GM19463 (cell line): Measurements from ENCODE around the gene GALNT17.
"Not testable (repeated sequence)": the region's sequence is repeated elsewhere in the genome, so short reads cannot be mapped to it uniquely, and the experiment has no call there.

Experiments used
- ATAC-seq: cut with Tn5 transposase; IDR thresholded peaks from one replicate; pipeline ENCODE4 v1.9.1; 2021; ENCODE audit warnings: mild to moderate bottlenecking, moderate library complexity; ENCODE audit not compliant: unreplicated experiment

Gene GALNT17

DNA sequence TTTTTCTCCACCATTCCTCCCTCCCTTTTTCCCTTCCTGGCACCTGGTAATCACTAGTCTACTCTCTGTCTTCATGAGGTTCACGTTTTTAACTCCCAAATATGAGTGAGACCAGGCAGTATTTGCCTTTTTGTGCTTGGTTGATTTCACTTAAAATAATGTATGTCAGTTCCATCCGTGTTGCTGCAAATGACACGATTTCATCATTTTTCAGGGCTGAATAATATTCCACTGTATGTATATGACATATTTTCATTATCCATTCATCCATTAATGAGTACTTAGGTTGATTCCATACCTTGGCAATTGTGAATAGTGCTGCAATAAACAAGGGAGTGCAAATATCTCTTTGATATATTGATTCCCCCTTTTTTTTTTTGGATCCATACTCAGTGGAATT is 25.8 kb downstream of the GALNT17 start:
- ATAC-seq, result no peak

- no peak for ATAC-seq
These were observed 33.8 kb downstream of the GALNT17 start for GRCh38 chr7:71165708-71166107.

DNA sequence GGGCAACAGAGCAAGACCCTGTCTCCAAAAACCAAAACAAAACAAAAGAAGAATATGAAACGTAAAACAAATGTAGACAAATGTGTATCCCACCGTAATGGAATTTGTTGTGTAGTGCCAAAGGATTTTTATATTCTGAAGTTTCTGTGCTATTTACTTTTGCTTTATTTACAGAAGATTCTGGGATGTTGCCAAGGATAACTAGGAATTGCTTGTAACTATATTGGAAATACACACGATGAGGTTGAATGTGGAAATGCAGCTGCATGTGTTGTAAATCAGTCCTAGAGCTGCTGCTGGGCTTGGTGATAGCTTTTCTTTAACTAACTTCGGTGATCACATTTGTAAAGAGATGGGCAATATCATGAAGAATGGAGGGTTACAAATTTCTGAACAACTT is 39.5 kb downstream of the GALNT17 start:
- no peak for ATAC-seq

DNA sequence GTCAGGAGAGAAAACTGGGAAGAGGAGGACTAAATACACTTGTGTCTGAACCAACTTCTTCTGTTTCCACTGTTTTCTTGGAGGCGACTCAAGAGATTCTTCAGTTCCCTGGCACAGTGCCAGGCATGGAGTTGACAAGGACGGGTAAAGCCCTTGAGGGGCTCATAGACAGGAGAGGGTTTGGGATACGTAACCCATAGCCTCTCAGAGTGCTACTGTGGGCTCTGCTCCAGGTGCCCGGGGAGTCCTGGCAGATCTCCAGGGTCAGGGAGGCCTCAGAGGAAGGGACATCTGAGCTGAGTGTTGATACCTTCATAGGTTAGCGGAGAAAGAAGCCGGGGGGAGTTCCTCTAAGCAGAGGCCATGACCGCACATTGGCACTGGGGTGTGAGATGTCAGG is 42.0 kb downstream of the GALNT17 start:
- no peak for ATAC-seq

- no peak for ATAC-seq
These were observed 50.5 kb downstream of the GALNT17 start for GRCh38 chr7:71182438-71182935.

GRCh38 chr7:71184136-71184535 is 52.2 kb downstream of the GALNT17 start:
- no peak for ATAC-seq

GRCh38 chr7:71184609-71185008 is 52.7 kb downstream of the GALNT17 start:
- no peak for ATAC-seq

DNA sequence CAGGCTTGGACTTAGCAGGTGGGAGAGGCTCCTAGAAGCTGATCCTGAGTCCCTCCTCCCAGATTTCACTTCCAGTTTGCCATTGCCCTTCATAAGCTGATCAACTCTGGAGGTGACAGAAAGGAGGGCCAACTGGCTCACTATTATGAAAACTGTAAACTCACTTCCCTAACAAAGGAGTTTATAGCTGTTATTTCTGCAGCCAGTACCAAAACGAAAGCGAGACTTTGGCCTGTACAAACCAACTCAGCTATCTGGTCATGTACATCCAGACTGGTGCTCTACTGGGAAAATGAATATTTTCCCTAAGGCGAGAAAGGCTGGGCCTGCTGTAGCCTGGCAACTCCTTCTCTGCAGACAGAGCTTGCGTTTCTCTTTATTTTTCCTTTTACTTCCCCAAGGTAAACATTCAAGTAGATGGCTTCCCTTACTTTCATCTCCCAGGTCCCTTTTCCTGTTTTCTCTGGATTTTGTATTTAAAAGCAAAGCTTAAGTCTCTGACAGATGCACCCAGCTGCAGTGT is 54.7 kb downstream of the GALNT17 start:
- no peak for ATAC-seq

- no peak for ATAC-seq
These were observed 59.8 kb downstream of the GALNT17 start for GRCh38 chr7:71191771-71192170.

GRCh38 chr7:71193099-71193810 is 61.3 kb downstream of the GALNT17 start:
- no peak for ATAC-seq

- no peak for ATAC-seq
These were observed 66.4 kb downstream of the GALNT17 start for GRCh38 chr7:71198391-71198790.

DNA sequence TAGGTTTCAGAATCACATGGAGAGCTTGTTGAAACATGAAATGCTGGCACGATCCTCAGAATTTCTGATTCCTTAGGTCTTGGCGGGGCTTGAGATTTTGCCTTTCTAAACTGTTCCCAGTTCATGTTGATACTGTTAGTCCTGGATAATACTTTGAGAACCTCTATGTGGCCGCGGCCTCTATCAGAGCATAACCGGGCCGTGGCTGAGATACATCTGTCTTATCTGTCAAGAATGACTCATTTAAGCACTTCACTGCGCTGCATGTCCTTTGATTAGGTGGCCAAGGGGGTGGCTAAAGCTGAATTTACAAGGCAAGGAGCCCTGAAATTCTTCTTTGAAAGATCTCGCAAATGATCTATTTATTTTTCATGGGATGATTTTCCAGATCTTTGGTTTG is 66.9 kb downstream of the GALNT17 start:
- ATAC-seq, result no peak

DNA sequence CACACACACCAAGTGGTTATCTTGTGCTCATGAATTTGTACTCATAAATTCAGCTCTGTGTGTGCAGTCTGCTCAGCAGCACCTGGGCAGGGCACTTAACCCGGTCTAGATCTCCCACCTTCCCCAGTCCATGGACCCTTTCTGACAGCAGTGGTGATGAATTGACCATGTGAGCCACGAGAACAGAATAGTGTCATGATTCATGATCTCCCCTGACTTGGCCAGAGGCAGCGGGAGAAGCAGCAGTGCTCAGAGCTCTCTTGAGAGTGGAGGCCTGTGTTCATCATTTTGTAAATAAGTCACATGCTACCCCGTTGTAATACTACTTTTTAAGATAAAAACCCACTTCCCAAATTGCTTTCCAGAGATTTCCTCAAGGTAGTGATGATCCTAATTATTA is 74.2 kb downstream of the GALNT17 start:
- ATAC-seq, result no peak

GRCh38 chr7:71208881-71209280 is 76.9 kb downstream of the GALNT17 start:
- ATAC-seq, result no peak

DNA sequence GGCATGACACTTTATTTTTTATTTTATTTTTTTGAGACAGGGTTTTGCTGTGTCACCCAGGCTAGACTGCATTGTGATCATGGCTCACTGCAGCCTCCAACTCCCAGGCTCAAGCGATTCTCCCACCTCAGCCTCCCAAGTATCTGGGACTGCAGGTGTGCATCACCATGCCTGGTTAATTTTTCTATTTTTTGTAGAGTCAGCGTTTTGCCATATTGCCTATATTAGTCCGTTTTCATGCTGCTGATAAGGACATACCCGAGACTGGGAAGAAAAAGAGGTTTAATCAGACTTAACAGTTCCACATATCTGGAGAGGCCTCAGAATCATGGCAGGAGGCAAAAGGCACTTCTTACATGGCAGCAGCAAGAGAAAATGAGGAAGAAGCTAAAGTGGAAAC is 77.5 kb downstream of the GALNT17 start:
- ATAC-seq, result not testable (repeated sequence)

- ATAC-seq, result no peak
These were observed 78.3 kb downstream of the GALNT17 start for GRCh38 chr7:71210220-71210619.

- ATAC-seq, result not testable (repeated sequence)
These were observed 80.5 kb downstream of the GALNT17 start for GRCh38 chr7:71212433-71212832.

GRCh38 chr7:71216211-71216610 is 84.3 kb downstream of the GALNT17 start:
- ATAC-seq, result no peak

GRCh38 chr7:71220210-71220695 is 88.3 kb downstream of the GALNT17 start:
- ATAC-seq, result no peak

DNA sequence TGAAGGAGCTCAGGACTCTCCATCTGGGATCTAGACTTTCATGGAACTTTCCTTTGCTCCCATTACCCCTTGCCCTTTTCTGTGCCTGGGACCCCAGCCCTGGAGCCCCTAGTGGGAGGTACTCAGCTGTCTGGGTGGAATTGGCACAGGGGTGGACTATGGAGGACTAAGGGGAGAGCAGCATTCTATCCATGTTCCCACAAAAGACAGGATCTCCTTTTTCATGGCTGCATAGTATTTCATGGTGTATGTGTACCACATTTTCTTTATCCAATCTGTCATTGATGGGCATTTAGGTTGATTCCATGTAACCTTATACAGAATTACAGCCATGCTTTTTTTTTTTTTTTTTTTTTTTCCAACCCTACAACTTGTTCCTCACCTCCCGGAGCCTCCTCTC is 89.1 kb downstream of the GALNT17 start:
- ATAC-seq, result no peak

- no peak for ATAC-seq
These were observed 89.6 kb downstream of the GALNT17 start for GRCh38 chr7:71221549-71221948.

GRCh38 chr7:71227126-71227525 is 95.2 kb downstream of the GALNT17 start:
- no peak for ATAC-seq

- no peak for ATAC-seq
These were observed 97.2 kb downstream of the GALNT17 start for GRCh38 chr7:71229148-71229547.
